ENCODE measurements around the gene NOP56.
A peak's percentile ranks its signal among the peaks of the same experiment; 100 is the strongest.

NOP56 gene

GRCh38 chr20:2651772-2652723 lies at the start of gene NOP56:
NOP56 (plus strand) TSS chr20:2652632; CDS start chr20:2652661, 29 bp downstream.
- peak; percentile 84 for DNase-seq

GRCh38 chr20:2602746-2603145 lies 49.7 kb upstream of the NOP56 start:
- no peak for DNase-seq

- DNase-seq = peak; percentile 4
Observed at GRCh38 chr20:2603816-2604505, 48.5 kb upstream of the NOP56 start.

- DNase-seq = no peak
Observed at GRCh38 chr20:2604506-2604835, 48.0 kb upstream of the NOP56 start.

GRCh38 chr20:2606507-2607006 lies 45.9 kb upstream of the NOP56 start:
- DNase-seq = no peak

GRCh38 chr20:2610326-2610725 lies 42.1 kb upstream of the NOP56 start:
- no peak for DNase-seq

- no peak for DNase-seq
Observed at GRCh38 chr20:2610941-2611720, 41.3 kb upstream of the NOP56 start.

GRCh38 chr20:2612073-2612472 lies 40.4 kb upstream of the NOP56 start:
- no peak for DNase-seq

GRCh38 chr20:2616634-2617033 lies 35.8 kb upstream of the NOP56 start:
- DNase-seq = no peak

GRCh38 chr20:2617099-2617714 lies 35.2 kb upstream of the NOP56 start:
- no peak for DNase-seq

GRCh38 chr20:2618815-2619214 lies 33.6 kb upstream of the NOP56 start:
- no peak for DNase-seq

GRCh38 chr20:2619337-2619736 lies 33.1 kb upstream of the NOP56 start:
- DNase-seq = no peak

- no peak for DNase-seq
Observed at GRCh38 chr20:2619961-2620595, 32.4 kb upstream of the NOP56 start.

GRCh38 chr20:2624190-2624589 lies 28.2 kb upstream of the NOP56 start:
- DNase-seq = no peak

GRCh38 chr20:2625062-2625461 lies 27.4 kb upstream of the NOP56 start:
- DNase-seq = no peak

GRCh38 chr20:2626853-2627541 lies 25.4 kb upstream of the NOP56 start:
- no peak for DNase-seq

- no peak for DNase-seq
Observed at GRCh38 chr20:2631228-2631627, 21.2 kb upstream of the NOP56 start.

- DNase-seq = no peak
Observed at GRCh38 chr20:2633381-2633780, 19.1 kb upstream of the NOP56 start.

GRCh38 chr20:2637246-2637645 lies 15.2 kb upstream of the NOP56 start:
- no peak for DNase-seq

- no peak for DNase-seq
Observed at GRCh38 chr20:2640260-2640659, 12.2 kb upstream of the NOP56 start.

- DNase-seq = no peak
Observed at GRCh38 chr20:2640899-2641298, 11.5 kb upstream of the NOP56 start.

GRCh38 chr20:2643708-2644107 lies 8.7 kb upstream of the NOP56 start:
- DNase-seq = no peak
